NCI-H2107 treated with DMSO at 0.1 percent for 48 hours (cell line): ENCODE data around the gene IMMP2L.

ENCODE experiments used
- DNase-seq: peaks from one replicate; lab custom pipeline; 2025; ENCODE audit not compliant: unreplicated experiment; lab: John Stamatoyannopoulos, UW

The IMMP2L gene

GRCh38 chr7:111394891-111395290 lies 167.4 kb downstream of the IMMP2L start:
- DNase-seq, result no peak

- DNase-seq, result no peak
Measured at GRCh38 chr7:111393011-111393754, 169.1 kb downstream of the IMMP2L start.

DNA sequence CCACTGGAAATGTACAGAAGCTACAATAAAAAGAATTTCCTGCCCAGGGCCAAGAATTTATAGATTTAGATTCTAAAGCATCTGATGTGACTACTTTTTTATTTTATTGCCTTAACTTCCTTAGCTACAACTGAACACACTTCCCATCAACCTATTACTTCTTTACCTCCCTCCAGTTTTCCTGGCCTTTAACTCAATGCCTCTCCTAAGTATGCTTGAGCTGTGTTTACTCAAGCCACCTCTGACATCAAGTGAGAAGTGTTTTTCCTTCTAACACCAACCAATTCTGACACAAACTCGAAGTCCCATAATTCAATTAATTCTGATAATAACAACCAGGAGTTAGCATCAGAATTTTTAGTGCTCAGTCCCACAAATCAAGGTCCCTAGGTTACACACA lies 170.0 kb downstream of the IMMP2L start:
- DNase-seq, result no peak

DNA sequence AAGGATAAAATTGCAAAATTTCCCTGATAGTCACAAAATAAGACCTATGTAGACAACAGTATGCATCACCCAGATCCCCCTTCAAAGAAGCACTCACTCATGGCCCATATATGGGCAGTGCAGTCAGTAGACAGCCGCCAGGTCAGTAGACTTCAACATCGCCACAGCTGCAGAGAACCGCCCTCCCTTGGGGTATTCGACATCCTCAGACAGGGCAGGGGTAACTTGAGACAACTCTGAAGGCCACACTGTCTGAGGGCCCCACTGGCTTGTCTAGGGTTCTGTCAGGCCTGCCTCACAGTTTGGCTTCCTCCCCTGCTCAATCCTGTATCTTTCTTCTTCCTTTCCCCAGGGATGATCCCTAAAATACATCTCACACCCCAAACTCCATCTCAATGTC lies 172.3 kb downstream of the IMMP2L start:
- no peak for DNase-seq

DNA sequence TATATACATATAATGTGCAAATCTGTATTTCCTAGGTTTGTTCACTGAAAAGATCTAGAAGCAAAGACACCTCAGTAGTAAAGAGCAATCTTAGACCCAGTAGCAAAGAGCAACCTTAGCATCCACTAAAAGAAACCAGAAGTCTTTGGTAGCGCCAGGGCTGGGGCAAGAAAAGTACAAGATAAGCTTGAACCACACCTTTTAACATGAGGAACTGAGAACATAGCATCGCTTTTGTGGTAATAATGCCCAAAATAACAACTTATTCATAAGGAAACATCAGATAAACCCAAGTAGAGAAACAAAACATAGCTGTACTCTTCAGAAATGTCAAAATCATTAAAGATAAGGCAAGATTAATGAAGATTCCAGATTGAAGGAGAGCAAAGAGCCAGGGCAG lies 173.4 kb downstream of the IMMP2L start:
- no peak for DNase-seq

DNA sequence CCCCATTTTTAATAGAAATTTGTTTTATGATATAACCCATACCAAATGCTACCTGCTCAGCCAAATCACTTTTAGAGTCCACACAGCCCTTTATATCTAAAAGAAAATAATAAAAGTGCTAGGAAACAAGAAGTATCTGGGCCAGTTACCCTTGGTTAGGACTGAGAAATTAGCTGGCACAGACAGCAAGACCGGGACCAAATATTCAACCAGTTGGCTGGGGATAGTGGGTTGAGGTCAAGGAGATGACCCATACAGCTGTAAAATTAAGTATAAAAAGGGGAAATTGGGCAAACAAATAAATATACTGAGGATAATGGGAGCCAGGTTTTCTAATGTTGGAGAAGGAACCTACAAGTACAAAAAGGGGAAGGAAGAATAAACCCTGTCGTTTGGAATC lies 174.3 kb downstream of the IMMP2L start:
- DNase-seq, result no peak

GRCh38 chr7:111384065-111384891 lies 178.0 kb downstream of the IMMP2L start:
- no peak for DNase-seq

- no peak for DNase-seq
Measured at GRCh38 chr7:111383133-111383532, 179.2 kb downstream of the IMMP2L start.

DNA sequence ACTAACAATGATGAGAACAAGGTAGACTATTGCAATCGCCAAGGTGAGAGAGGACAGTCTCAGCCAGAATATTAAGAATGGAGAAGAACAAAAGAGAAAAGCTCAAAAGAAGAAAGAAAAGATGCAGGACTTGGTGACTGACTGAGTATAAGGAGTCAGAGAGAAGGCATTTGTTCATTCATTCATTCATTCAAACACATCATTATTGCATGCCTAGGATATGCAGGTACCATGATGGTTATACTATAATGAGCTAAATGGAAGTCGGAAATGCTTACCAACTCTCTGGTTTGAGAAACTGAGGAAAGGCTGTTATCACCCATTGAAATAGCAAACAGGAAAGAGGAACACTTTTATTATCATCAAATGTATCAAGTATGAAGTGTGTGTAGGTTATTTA lies 180.7 kb downstream of the IMMP2L start:
- no peak for DNase-seq

DNA sequence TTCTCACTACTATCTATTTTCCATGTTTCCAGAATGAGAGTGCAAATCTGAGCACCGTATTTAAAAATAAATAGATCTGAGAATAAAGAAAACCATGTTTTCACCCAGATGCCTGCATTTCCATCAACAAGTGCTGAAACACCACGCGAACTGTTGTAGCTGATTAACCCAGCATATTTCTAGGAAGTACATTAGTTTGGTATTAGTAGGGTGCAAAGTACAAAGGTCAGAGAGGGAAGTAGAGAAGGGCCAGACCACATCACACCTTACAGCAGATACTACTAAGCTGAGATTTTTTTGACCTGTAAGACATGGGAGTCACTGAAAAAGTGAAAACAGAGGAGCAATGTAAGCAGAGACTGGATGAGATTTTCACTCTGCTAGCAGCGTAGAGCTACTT lies 181.3 kb downstream of the IMMP2L start:
- no peak for DNase-seq

- no peak for DNase-seq
Measured at GRCh38 chr7:111374027-111374426, 188.3 kb downstream of the IMMP2L start.

DNA sequence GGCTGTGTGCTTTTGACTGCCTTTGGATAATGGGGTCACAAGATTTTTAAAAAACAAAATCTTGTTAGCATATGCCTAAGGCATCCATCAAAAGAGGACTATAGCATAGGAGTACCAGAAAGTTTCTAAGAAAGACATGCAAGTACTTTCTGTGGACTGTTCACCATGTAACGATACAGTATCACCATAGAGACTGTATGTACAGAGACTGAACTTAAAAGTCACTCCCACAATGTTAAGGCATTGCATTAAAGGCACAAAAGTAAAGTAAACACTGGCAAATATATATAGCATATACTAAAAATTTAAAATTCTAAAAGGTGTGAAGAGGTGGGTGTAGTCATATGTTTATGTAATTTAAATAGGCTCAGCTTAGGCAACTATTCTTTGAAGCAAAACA lies 190.9 kb downstream of the IMMP2L start:
- DNase-seq, result no peak

DNA sequence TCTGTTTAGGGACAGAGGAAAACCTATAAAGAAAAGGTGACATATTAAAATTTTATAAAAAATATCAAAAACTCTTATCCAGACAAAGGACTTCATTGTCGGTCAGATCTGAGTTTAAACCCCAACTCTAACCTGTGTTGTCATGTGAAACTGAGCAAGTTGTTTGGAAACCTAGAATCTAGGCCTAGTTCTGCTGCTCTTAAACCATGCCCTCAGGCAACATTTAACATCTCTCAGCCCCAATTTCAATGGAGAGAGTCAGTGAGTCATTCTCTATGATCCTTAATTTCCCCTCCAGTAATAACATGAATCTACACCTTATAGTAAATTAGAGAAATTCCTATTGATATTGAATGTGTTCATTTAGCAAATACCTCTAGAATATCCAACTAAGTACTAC lies 192.3 kb downstream of the IMMP2L start:
- DNase-seq, result no peak

DNA sequence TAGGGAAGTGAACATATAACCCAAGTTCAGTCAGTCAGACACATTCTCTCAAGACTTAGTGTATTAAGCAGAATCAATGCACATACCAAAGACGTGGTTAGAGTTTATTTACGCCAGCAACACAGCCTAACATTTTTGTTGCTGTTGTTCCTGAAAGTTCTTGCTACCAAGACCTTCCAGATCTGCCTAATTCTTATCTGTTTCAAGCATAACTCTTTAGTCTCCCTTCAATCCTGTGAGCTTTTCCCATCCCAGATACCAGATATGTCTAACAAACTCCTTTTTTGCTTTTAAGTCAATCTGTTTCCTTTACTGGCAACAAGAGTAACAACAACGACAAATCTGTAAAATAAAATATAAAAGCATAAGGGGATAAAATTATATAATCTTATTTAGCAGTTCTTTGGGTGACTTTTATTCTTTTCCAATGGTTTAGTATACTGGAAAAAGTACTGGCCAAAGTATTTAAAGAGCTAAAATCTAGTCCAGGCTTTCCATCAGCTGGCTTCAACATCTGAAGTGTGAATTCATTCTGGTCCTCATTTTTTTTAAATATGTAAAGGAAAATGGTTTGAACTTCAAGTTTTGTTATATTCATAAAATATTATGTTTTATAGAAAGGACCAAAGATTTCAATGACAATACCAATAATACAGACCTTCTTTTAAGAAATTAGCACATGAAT lies 193.8 kb downstream of the IMMP2L start:
- no peak for DNase-seq

GRCh38 chr7:111364413-111364812 lies 197.9 kb downstream of the IMMP2L start:
- no peak for DNase-seq

- no peak for DNase-seq
Measured at GRCh38 chr7:111363099-111363498, 199.2 kb downstream of the IMMP2L start.

GRCh38 chr7:111362506-111363054 lies 199.7 kb downstream of the IMMP2L start:
- peak; percentile 1 for DNase-seq

DNA sequence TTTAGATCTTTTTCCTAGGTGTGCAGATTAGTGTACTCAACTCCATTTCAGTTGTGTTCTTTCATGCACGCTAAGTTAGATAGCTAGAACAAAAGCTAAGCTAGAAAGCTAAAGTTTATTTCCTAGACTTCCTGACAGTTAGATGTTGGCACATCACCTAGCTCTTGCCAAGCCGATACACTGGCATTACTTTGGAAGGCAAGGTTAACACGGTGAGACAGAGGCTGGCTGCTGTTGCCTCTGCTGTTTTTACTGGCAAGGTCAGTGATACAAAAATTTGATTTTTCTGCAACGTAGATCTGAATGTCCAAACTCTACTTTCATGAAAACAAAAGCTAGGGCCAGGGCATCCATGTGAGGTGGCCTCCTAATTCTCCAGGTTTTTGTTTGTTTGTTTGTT lies 203.4 kb downstream of the IMMP2L start:
- DNase-seq, result no peak

DNA sequence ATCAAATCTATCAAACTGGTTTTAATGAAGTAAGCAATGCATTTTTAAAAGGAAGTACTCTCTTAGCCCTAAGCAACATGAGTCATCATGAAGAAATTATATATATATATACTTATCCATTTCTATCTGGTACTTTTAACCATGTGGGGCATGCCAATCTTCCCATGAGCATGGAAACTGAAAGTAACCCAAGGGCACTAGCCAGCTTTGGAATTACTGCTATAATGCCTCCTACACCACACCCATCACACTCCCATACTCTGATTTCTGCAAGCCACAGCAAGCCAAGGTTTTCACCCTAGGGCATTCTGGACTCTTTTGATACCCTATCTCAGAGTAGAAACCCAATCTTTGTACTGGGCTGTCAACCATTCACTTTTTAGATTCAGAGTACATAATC lies 204.6 kb downstream of the IMMP2L start:
- DNase-seq, result no peak

- no peak for DNase-seq
Measured at GRCh38 chr7:111356941-111357340, 205.4 kb downstream of the IMMP2L start.

GRCh38 chr7:111352319-111352718 lies 210.0 kb downstream of the IMMP2L start:
- no peak for DNase-seq

GRCh38 chr7:111346219-111346618 lies 216.1 kb downstream of the IMMP2L start:
- DNase-seq, result no peak
